Muscle layer of duodenum (tissue), 2 donors: ENCODE measurements around the gene MFAP2.
"Not testable (repeated sequence)": the region's sequence is repeated elsewhere in the genome, so short reads cannot be mapped to it uniquely, and the experiment has no call there.

ENCODE experiments used
- H3K27ac ChIP-seq: one replicate; pipeline ENCODE4 v1.7.0; 2013; ENCODE audit warnings: mild to moderate bottlenecking, low read length
- H3K27me3 ChIP-seq: one replicate; pipeline ENCODE4 v1.7.0; 2013; ENCODE audit warnings: low read depth, mild to moderate bottlenecking, control low read depth, low read length
- H3K36me3 ChIP-seq, 2 donors: one replicate each; pipeline ENCODE4 v1.7.0; 2013; ENCODE audit warnings: low read length in 2 of 2, control low read depth in 1 of 2, mild to moderate bottlenecking in 1 of 2; ENCODE audit not compliant: insufficient read depth in 2 of 2, control insufficient read depth in 1 of 2
- H3K4me1 ChIP-seq, 2 donors: one replicate each; pipeline ENCODE4 v1.7.0; 2013; ENCODE audit warnings: low read length in 2 of 2, mild to moderate bottlenecking in 2 of 2, control low read depth in 1 of 2, moderate library complexity in 1 of 2; ENCODE audit not compliant: insufficient read depth in 2 of 2, control insufficient read depth in 1 of 2
- H3K4me3 ChIP-seq, 2 donors: one replicate each; pipeline ENCODE4 v1.7.0; 2013; ENCODE audit warnings: low read length in 2 of 2, low read depth in 1 of 2, mild to moderate bottlenecking in 1 of 2
- H3K9me3 ChIP-seq, 2 donors: one replicate each; pipeline ENCODE4 v1.7.0; 2013; ENCODE audit warnings: low read length in 2 of 2, control low read depth in 1 of 2, mild to moderate bottlenecking in 1 of 2; ENCODE audit not compliant: control insufficient read depth in 1 of 2
- donor health status: healthy.

The MFAP2 gene

DNA sequence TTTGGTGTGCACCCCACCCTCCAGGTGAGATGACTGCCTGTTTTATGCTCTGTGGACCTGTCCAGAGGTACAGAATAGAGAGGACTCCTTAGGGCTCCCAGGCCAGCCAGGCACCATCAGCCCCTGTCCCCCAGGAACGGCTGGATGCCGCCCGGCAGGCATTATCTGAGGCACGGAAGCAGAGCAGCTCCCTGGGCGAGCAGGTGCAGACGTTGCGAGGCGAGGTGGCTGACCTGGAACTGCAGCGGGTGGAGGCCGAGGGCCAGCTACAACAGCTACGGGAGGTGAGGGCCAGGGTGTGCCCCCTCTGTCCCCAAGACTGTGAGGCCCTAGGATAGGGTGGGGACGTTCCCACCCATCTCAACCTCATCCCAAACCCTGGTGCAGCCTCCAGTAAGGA is 10.8 kb downstream of the MFAP2 start:
- Histone ChIP-seq H3K4me1 (peaks cover 0 to 24% of the 10 kb centered on the region in 2 donors), H3K36me3 (peaks cover 5 to 31% of the 10 kb centered on the region in 2 donors), H3K4me3 (no peak overlapping the region), H3K27ac (no peak overlapping the region), H3K27me3 (no peaks in the 10 kb centered on the region), H3K9me3 (no peaks in the 10 kb centered on the region)

- peaks cover 5 to 31% of the 10 kb centered on the region in 2 donors for H3K36me3 ChIP-seq
- no peak overlapping the region for H3K27ac ChIP-seq
- H3K4me1 ChIP-seq: peaks cover 0 to 24% of the 10 kb centered on the region in 2 donors
- no peak overlapping the region for H3K4me3 ChIP-seq
- H3K27me3 ChIP-seq: no peaks in the 10 kb centered on the region
- no peaks in the 10 kb centered on the region for H3K9me3 ChIP-seq
These were observed 11.3 kb downstream of the MFAP2 start for GRCh38 chr1:16969057-16969611.

DNA sequence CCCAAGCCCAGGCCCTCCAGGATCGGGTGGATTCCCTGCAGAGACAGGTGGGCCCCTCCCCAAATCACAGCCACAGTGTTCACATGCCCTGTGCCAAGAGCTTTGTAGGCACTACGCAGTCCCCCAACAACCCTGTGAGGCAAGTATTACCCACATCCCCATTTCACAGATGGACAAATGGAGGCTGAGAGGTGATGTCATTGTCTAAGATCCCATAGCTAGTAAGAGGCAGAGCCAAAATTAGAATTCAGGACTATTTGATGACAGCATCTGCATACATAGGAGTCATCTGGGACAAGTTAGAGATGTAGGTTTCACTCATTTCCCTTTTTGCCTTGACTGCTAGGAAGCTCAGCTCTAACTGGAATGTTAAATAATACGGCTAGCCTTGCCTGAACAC is 12.0 kb downstream of the MFAP2 start:
- H3K4me3 ChIP-seq: no peak overlapping the region
- H3K9me3 ChIP-seq: no peaks in the 10 kb centered on the region
- peaks cover 0 to 24% of the 10 kb centered on the region in 2 donors for H3K4me1 ChIP-seq
- peaks cover 5 to 31% of the 10 kb centered on the region in 2 donors for H3K36me3 ChIP-seq
- H3K27ac ChIP-seq: no peak overlapping the region
- H3K27me3 ChIP-seq: no peaks in the 10 kb centered on the region

GRCh38 chr1:16967962-16968361 is 12.5 kb downstream of the MFAP2 start:
- H3K4me3 ChIP-seq: no peak overlapping the region
- H3K9me3 ChIP-seq: no peaks in the 10 kb centered on the region
- H3K27ac ChIP-seq: no peak overlapping the region
- H3K27me3 ChIP-seq: no peaks in the 10 kb centered on the region
- H3K36me3 ChIP-seq: peaks cover 5 to 31% of the 10 kb centered on the region in 2 donors
- peaks cover 0 to 24% of the 10 kb centered on the region in 2 donors for H3K4me1 ChIP-seq

GRCh38 chr1:16967095-16967575 is 13.3 kb downstream of the MFAP2 start:
- no peak overlapping the region for H3K4me3 ChIP-seq
- H3K9me3 ChIP-seq: no peaks in the 10 kb centered on the region
- H3K27ac ChIP-seq: no peak overlapping the region
- no peaks in the 10 kb centered on the region for H3K27me3 ChIP-seq
- peaks cover 5 to 31% of the 10 kb centered on the region in 2 donors for H3K36me3 ChIP-seq
- peaks cover 0 to 24% of the 10 kb centered on the region in 2 donors for H3K4me1 ChIP-seq

DNA sequence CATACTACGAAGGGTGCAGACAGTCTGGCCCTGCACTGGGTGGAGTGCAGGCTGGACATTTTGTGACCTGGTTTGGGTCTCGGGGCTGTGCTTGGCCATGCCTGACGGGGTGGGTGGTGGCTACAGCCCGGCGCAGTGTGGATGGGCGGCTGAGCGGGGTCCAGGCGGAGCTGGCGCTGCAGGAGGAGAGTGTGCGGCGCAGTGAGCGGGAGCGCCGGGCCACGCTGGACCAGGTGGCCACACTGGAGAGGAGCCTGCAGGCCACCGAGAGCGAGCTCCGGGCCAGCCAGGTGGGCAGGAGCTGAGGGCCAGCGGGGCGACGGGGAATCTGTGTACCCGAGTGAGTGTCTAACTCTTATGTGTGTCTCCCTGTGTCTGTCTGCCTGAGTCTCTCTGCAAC is 14.1 kb downstream of the MFAP2 start:
- H3K27ac ChIP-seq: no peak overlapping the region
- H3K4me1 ChIP-seq: peaks cover 0 to 16% of the 10 kb centered on the region in 2 donors
- peaks cover 5 to 31% of the 10 kb centered on the region in 2 donors for H3K36me3 ChIP-seq
- H3K27me3 ChIP-seq: no peaks in the 10 kb centered on the region
- no peak overlapping the region for H3K4me3 ChIP-seq
- H3K9me3 ChIP-seq: no peaks in the 10 kb centered on the region

- H3K27me3 ChIP-seq: no peaks in the 10 kb centered on the region
- peaks cover 0 to 15% of the 10 kb centered on the region in 2 donors for H3K4me1 ChIP-seq
- H3K4me3 ChIP-seq: no peak overlapping the region
- no peak overlapping the region for H3K27ac ChIP-seq
- peaks cover 5 to 29% of the 10 kb centered on the region in 2 donors for H3K36me3 ChIP-seq
- H3K9me3 ChIP-seq: no peaks in the 10 kb centered on the region
These were observed 14.8 kb downstream of the MFAP2 start for GRCh38 chr1:16965486-16966067.

- H3K4me3 ChIP-seq, H3K9me3 ChIP-seq, H3K27ac ChIP-seq, H3K27me3 ChIP-seq: not testable (repeated sequence)
- Histone ChIP-seq H3K4me1 (peaks cover 0 to 20% of the 10 kb centered on the region in 2 donors), H3K36me3 (peaks cover 5 to 18% of the 10 kb centered on the region in 2 donors)
These were observed 16.3 kb downstream of the MFAP2 start for GRCh38 chr1:16964169-16964568.

- Histone ChIP-seq H3K36me3 (peaks cover 5 to 26% of the 10 kb centered on the region in 2 donors), H3K4me3 (peak overlapping the region in 1 of 2 donors; percentile 48), H3K27ac (no peak overlapping the region)
These were observed 18.9 kb downstream of the MFAP2 start for GRCh38 chr1:16961297-16962133.

DNA sequence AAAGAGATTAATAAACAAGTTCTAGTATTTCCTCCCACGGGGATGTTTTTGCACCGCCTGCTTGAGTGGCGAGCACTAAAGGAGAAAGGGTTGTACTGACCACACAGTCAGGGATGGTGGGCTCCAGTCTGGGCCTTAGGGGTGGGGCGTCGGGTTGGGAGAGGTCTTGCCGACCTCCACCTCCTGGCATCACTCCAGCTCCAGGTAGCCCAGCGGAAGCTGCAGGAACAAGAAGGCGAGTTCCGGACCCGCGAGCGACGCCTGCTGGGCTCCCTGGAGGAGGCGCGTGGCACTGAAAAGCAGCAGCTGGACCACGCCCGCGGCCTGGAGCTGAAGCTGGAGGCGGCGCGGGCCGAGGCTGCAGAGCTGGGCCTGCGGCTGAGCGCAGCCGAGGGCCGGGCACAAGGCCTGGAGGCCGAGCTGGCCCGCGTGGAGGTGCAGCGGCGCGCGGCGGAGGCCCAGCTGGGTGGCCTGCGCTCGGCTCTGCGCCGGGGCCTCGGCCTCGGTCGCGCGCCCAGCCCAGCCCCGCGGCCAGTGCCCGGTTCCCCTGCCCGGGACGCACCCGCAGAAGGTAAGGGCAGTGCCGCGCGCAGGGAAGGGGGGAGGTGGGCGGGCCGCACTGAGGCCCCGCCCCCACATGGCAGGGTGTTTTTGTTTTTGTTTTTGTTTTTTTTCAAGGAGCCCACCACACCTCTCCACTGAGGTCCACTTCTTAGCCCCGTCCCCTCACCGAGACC is 19.7 kb downstream of the MFAP2 start:
- H3K9me3 ChIP-seq: no peaks in the 10 kb centered on the region
- H3K27ac ChIP-seq: no peak overlapping the region
- H3K36me3 ChIP-seq: peaks cover under 1 to 26% of the 10 kb centered on the region in 2 donors
- H3K27me3 ChIP-seq: no peaks in the 10 kb centered on the region
- H3K4me3 ChIP-seq: peak overlapping the region; percentile 48 to 55
- H3K4me1 ChIP-seq: peaks cover 0 to 6% of the 10 kb centered on the region in 2 donors

More at GRCh38 chr1:16961297-16962133, 18.9 kb downstream of the MFAP2 start:
- Histone ChIP-seq H3K9me3 (no peaks in the 10 kb centered on the region), H3K4me1 (peaks cover 0 to 6% of the 10 kb centered on the region in 2 donors), H3K27me3 (no peaks in the 10 kb centered on the region)

- H3K36me3 ChIP-seq: peaks cover 0 to 33% of the 10 kb centered on the region in 2 donors
- peaks cover 0 to 6% of the 10 kb centered on the region in 2 donors for H3K4me1 ChIP-seq
- no peak overlapping the region for H3K27ac ChIP-seq
- no peaks in the 10 kb centered on the region for H3K27me3 ChIP-seq
- H3K4me3 ChIP-seq: no peak overlapping the region
- H3K9me3 ChIP-seq: no peaks in the 10 kb centered on the region
These were observed 21.9 kb downstream of the MFAP2 start for GRCh38 chr1:16958475-16958874.
